Measurements from ENCODE around the gene ZNF207.

ZNF207 gene

GRCh38 chr17:32349854-32350665, at the start of gene ZNF207 (continued):
- TF ChIP-seq, protein P1, sequence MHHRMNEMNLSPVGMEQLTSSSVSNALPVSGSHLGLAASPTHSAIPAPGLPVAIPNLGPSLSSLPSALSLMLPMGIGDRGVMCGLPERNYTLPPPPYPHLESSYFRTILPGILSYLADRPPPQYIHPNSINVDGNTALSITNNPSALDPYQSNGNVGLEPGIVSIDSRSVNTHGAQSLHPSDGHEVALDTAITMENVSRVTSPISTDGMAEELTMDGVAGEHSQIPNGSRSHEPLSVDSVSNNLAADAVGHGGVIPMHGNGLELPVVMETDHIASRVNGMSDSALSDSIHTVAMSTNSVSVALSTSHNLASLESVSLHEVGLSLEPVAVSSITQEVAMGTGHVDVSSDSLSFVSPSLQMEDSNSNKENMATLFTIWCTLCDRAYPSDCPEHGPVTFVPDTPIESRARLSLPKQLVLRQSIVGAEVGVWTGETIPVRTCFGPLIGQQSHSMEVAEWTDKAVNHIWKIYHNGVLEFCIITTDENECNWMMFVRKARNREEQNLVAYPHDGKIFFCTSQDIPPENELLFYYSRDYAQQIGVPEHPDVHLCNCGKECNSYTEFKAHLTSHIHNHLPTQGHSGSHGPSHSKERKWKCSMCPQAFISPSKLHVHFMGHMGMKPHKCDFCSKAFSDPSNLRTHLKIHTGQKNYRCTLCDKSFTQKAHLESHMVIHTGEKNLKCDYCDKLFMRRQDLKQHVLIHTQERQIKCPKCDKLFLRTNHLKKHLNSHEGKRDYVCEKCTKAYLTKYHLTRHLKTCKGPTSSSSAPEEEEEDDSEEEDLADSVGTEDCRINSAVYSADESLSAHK (tag by site-specific recombination; IDR thresholded peaks at IDR 0.05): 0 out of 2 replicates have a peak, but pooled peaks have one; percentile 19
- TF ChIP-seq, protein P2, sequence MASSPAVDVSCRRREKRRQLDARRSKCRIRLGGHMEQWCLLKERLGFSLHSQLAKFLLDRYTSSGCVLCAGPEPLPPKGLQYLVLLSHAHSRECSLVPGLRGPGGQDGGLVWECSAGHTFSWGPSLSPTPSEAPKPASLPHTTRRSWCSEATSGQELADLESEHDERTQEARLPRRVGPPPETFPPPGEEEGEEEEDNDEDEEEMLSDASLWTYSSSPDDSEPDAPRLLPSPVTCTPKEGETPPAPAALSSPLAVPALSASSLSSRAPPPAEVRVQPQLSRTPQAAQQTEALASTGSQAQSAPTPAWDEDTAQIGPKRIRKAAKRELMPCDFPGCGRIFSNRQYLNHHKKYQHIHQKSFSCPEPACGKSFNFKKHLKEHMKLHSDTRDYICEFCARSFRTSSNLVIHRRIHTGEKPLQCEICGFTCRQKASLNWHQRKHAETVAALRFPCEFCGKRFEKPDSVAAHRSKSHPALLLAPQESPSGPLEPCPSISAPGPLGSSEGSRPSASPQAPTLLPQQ (tag by site-specific recombination; IDR thresholded peaks at IDR 0.05): peak; percentile 57; the same call in 1 of the 2 replicates
- peak; percentile 48; the same call in 1 of the 2 replicates for TF ChIP-seq ZNF18 (tag by site-specific recombination; IDR thresholded peaks at IDR 0.05)
- peak; percentile 99 for TF ChIP-seq ZNF501 (tag by site-specific recombination; IDR thresholded peaks at IDR 0.05)
- TF ChIP-seq, protein P3, sequence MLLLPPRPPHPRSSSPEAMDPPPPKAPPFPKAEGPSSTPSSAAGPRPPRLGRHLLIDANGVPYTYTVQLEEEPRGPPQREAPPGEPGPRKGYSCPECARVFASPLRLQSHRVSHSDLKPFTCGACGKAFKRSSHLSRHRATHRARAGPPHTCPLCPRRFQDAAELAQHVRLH (tag by site-specific recombination; IDR thresholded peaks at IDR 0.05): peak; percentile 83
- TF ChIP-seq IKZF3 (tag by site-specific recombination; IDR thresholded peaks at IDR 0.05): peak; percentile 67
- TF ChIP-seq ZNF335 (tag by site-specific recombination; conservative IDR thresholded peaks at IDR 0.05): peak; percentile 97
- TF ChIP-seq ZFP69B (tag by site-specific recombination; IDR thresholded peaks at IDR 0.05): peak; percentile 65; the same call in 1 of the 2 replicates
- TF ChIP-seq ZNF670 (tag by site-specific recombination; IDR thresholded peaks at IDR 0.05; ENCODE audit: low read depth): no peak
- TF ChIP-seq GLI4 (tag by site-specific recombination; IDR thresholded peaks at IDR 0.05): no peak
- TF ChIP-seq ZBTB6 (tag by site-specific recombination; IDR thresholded peaks at IDR 0.05): no peak
- no peak for TF ChIP-seq ZNF350 (tag by site-specific recombination; IDR thresholded peaks at IDR 0.05)
- TF ChIP-seq, protein P4, sequence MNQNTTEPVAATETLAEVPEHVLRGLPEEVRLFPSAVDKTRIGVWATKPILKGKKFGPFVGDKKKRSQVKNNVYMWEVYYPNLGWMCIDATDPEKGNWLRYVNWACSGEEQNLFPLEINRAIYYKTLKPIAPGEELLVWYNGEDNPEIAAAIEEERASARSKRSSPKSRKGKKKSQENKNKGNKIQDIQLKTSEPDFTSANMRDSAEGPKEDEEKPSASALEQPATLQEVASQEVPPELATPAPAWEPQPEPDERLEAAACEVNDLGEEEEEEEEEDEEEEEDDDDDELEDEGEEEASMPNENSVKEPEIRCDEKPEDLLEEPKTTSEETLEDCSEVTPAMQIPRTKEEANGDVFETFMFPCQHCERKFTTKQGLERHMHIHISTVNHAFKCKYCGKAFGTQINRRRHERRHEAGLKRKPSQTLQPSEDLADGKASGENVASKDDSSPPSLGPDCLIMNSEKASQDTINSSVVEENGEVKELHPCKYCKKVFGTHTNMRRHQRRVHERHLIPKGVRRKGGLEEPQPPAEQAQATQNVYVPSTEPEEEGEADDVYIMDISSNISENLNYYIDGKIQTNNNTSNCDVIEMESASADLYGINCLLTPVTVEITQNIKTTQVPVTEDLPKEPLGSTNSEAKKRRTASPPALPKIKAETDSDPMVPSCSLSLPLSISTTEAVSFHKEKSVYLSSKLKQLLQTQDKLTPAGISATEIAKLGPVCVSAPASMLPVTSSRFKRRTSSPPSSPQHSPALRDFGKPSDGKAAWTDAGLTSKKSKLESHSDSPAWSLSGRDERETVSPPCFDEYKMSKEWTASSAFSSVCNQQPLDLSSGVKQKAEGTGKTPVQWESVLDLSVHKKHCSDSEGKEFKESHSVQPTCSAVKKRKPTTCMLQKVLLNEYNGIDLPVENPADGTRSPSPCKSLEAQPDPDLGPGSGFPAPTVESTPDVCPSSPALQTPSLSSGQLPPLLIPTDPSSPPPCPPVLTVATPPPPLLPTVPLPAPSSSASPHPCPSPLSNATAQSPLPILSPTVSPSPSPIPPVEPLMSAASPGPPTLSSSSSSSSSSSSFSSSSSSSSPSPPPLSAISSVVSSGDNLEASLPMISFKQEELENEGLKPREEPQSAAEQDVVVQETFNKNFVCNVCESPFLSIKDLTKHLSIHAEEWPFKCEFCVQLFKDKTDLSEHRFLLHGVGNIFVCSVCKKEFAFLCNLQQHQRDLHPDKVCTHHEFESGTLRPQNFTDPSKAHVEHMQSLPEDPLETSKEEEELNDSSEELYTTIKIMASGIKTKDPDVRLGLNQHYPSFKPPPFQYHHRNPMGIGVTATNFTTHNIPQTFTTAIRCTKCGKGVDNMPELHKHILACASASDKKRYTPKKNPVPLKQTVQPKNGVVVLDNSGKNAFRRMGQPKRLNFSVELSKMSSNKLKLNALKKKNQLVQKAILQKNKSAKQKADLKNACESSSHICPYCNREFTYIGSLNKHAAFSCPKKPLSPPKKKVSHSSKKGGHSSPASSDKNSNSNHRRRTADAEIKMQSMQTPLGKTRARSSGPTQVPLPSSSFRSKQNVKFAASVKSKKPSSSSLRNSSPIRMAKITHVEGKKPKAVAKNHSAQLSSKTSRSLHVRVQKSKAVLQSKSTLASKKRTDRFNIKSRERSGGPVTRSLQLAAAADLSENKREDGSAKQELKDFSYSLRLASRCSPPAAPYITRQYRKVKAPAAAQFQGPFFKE (tag by site-specific recombination; IDR thresholded peaks at IDR 0.05; ENCODE audit: borderline replicate concordance): no peak
- TF ChIP-seq KLF9 (tag by site-specific recombination; IDR thresholded peaks at IDR 0.05; ENCODE audit: low read depth): peak; percentile 66; the same call in 1 of the 2 replicates
- TF ChIP-seq HOXC10 (CRISPR knock-in tag; IDR thresholded peaks at IDR 0.05): no peak
- TF ChIP-seq, protein P5, sequence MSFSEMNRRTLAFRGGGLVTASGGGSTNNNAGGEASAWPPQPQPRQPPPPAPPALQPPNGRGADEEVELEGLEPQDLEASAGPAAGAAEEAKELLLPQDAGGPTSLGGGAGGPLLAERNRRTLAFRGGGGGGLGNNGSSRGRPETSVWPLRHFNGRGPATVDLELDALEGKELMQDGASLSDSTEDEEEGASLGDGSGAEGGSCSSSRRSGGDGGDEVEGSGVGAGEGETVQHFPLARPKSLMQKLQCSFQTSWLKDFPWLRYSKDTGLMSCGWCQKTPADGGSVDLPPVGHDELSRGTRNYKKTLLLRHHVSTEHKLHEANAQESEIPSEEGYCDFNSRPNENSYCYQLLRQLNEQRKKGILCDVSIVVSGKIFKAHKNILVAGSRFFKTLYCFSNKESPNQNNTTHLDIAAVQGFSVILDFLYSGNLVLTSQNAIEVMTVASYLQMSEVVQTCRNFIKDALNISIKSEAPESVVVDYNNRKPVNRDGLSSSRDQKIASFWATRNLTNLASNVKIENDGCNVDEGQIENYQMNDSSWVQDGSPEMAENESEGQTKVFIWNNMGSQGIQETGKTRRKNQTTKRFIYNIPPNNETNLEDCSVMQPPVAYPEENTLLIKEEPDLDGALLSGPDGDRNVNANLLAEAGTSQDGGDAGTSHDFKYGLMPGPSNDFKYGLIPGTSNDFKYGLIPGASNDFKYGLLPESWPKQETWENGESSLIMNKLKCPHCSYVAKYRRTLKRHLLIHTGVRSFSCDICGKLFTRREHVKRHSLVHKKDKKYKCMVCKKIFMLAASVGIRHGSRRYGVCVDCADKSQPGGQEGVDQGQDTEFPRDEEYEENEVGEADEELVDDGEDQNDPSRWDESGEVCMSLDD (tag by site-specific recombination; IDR thresholded peaks at IDR 0.05): peak; percentile 91
- TF ChIP-seq INSM2 (tag by site-specific recombination; IDR thresholded peaks at IDR 0.05): peak; percentile 13; the same call in 1 of the 2 replicates
- TF ChIP-seq ZNF776 (tag by site-specific recombination; IDR thresholded peaks at IDR 0.05; ENCODE audit: borderline replicate concordance): no peak
